Measurements from ENCODE around the gene OCIAD1. TPM values are rescaled to one million over a fixed set of nuclear protein-coding genes. Genes with fewer than 3 reads are reported as not detected.
"Not testable (repeated sequence)": the region's sequence is repeated elsewhere in the genome, so short reads cannot be mapped to it uniquely, and the experiment has no call there.

The OCIAD1 gene
- total and polyA plus RNA-seq, 12 donors = 97.7 to 403 (median 171) TPM

DNA sequence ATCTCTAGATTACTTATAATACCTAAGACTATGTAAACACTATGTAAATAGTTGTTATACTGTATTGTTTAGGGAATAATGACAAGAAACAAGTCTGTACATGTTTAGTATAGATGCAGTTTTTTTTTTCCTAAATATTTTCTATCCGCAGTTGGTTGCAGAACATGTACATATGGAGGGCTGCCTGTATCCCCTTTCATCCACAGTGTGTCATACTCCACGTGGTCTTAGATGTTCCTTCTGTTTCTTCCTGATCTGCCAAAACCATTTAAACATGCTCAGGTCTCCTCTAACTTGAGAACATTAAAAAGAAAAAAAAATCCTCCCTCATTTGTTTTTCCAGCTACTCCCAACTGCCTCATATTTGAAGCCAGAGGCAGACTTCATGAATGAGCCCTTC lies 14.0 kb downstream of the OCIAD1 start:
- no peak overlapping the region for H3K4me3 ChIP-seq
- peaks cover 0 to 20% of the 10 kb centered on the region in 2 donors for H3K36me3 ChIP-seq (replicated peaks in 1 of 2)
- no peaks in the 10 kb centered on the region for H3K9me3 ChIP-seq (replicated peaks in 1 of 3)
- no peak overlapping the region for H3K27ac ChIP-seq
- DNase-seq = no peak
- intact Hi-C loops (cut with DNase I) = no loop called here
- H3K4me1 ChIP-seq (replicated peaks in 1 of 2) = no peaks in the 10 kb centered on the region
- H3K27me3 ChIP-seq = no peaks in the 10 kb centered on the region
- 80 to 90% (median 89%) methylated on average over 2 of the region's 2 CpGs for WGBS, 4 donors
- TF ChIP-seq POLR2A (IDR thresholded peaks at IDR 0.05) = no peak
- TF ChIP-seq, protein P1, sequence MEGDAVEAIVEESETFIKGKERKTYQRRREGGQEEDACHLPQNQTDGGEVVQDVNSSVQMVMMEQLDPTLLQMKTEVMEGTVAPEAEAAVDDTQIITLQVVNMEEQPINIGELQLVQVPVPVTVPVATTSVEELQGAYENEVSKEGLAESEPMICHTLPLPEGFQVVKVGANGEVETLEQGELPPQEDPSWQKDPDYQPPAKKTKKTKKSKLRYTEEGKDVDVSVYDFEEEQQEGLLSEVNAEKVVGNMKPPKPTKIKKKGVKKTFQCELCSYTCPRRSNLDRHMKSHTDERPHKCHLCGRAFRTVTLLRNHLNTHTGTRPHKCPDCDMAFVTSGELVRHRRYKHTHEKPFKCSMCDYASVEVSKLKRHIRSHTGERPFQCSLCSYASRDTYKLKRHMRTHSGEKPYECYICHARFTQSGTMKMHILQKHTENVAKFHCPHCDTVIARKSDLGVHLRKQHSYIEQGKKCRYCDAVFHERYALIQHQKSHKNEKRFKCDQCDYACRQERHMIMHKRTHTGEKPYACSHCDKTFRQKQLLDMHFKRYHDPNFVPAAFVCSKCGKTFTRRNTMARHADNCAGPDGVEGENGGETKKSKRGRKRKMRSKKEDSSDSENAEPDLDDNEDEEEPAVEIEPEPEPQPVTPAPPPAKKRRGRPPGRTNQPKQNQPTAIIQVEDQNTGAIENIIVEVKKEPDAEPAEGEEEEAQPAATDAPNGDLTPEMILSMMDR (IDR thresholded peaks at IDR 0.05) = no peak

- H3K4me3 ChIP-seq; H3K4me1 ChIP-seq (replicated peaks in 1 of 2); H3K9me3 ChIP-seq (replicated peaks in 1 of 3); DNase-seq; H3K27me3 ChIP-seq; H3K27ac ChIP-seq; intact Hi-C loops (cut with DNase I): not testable (repeated sequence)
- H3K36me3 ChIP-seq (replicated peaks in 1 of 2) = peaks cover 0 to 18% of the 10 kb centered on the region in 2 donors
- WGBS, 4 donors = 97 to 99% (median 98%) methylated on average over 6 of the region's 6 CpGs
Measured at GRCh38 chr4:48848799-48849198, 17.9 kb downstream of the OCIAD1 start.

- no peak overlapping the region for H3K27ac ChIP-seq
- no peak for TF ChIP-seq POLR2A (IDR thresholded peaks at IDR 0.05)
- TF ChIP-seq, protein P1 (IDR thresholded peaks at IDR 0.05) = no peak
- peaks cover 0 to 10% of the 10 kb centered on the region in 2 donors for H3K36me3 ChIP-seq (replicated peaks in 1 of 2)
- peaks cover 0 to 8% of the 10 kb centered on the region in 2 donors for H3K4me1 ChIP-seq (replicated peaks in 1 of 2)
- no peak for DNase-seq
- WGBS, 4 donors = 77 to 88% (median 81%) methylated on average over 1 of the region's 1 CpG
- no peak overlapping the region for H3K4me3 ChIP-seq
- no peaks in the 10 kb centered on the region for H3K27me3 ChIP-seq
- H3K9me3 ChIP-seq (replicated peaks in 1 of 3) = no peaks in the 10 kb centered on the region
- intact Hi-C loops (cut with DNase I) = no loop called here
Measured at GRCh38 chr4:48851651-48852050, 20.8 kb downstream of the OCIAD1 start.

DNA sequence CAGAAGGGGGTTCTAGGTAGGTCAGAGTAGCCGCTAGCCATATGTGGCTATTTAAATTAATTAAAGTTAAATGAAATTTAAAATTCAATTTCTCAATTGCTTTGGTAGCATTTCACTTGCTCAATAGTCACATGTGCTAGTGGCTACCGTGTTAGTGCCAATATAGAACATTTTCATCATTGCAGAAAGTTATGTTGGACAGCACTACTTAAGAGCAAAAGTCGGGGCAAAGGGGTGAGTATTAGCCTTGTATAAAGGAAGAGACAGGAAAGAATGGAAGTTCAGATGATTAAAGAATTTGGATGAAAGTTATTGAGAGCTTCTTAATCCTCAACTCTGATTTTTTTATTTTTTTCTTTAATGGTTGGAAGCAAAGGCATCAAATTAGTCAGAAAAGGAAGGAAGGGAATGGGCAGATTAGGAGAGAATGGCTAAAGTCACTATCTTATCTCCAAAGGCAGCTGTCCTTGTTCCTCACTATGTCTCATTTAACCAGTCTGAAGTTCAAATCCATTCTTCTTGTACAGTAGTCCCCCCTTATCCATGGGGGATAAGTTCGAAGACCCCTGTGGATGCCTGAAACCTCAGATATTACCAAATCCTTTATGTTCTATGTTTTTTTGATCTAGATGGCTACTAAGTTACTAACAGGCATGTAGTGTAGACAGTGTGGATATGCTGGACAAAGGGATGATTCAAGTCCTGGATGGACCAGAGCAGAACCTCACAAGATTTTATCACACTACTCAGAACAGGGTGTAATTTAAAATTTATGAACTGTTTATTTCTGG lies 22.9 kb downstream of the OCIAD1 start:
- Histone ChIP-seq H3K36me3 (replicated peaks in 1 of 2) (peaks cover 0 to 26% of the 10 kb centered on the region in 2 donors), H3K27ac (no peak overlapping the region), H3K27me3 (no peaks in the 10 kb centered on the region), H3K4me3 (no peak overlapping the region), H3K9me3 (replicated peaks in 1 of 3) (no peaks in the 10 kb centered on the region), H3K4me1 (replicated peaks in 1 of 2) (peaks cover 0 to 8% of the 10 kb centered on the region in 2 donors)
- intact Hi-C loops (cut with DNase I) = no loop called here
- DNase-seq = no peak
- WGBS, 4 donors = 94 to 96% (median 95%) methylated on average over 4 of the region's 4 CpGs
- TF ChIP-seq, protein P1 (IDR thresholded peaks at IDR 0.05) = no peak
- TF ChIP-seq POLR2A (IDR thresholded peaks at IDR 0.05) = no peak

- Histone ChIP-seq H3K36me3 (replicated peaks in 1 of 2) (peaks cover 0 to 26% of the 10 kb centered on the region in 2 donors), H3K27me3 (no peaks in the 10 kb centered on the region), H3K27ac (no peak overlapping the region), H3K4me3 (no peak overlapping the region), H3K4me1 (replicated peaks in 1 of 2) (peaks cover 0 to 8% of the 10 kb centered on the region in 2 donors), H3K9me3 (replicated peaks in 1 of 3) (no peaks in the 10 kb centered on the region)
- TF ChIP-seq, protein P1 (IDR thresholded peaks at IDR 0.05) = no peak
- TF ChIP-seq POLR2A (IDR thresholded peaks at IDR 0.05) = no peak
- 94 to 100% (median 98%) methylated on average over 1 of the region's 1 CpG for WGBS, 4 donors
- DNase-seq = no peak
- intact Hi-C loops (cut with DNase I) = no loop called here
Measured at GRCh38 chr4:48854395-48854683, 23.5 kb downstream of the OCIAD1 start.

Measured in adrenal gland (tissue), 12 donors.